GM21526 (cell line): ENCODE results near the gene VIPAS39.
A peak's percentile ranks its signal among the peaks of the same experiment; 100 is the strongest.
"Not testable (repeated sequence)": the region's sequence is repeated elsewhere in the genome, so short reads cannot be mapped to it uniquely, and the experiment has no call there.

Experiments used
- ATAC-seq: cut with Tn5 transposase; IDR thresholded peaks from one replicate; pipeline ENCODE4 v1.9.1; 2021; ENCODE audit warnings: moderate library complexity; ENCODE audit not compliant: unreplicated experiment, low FRiP score

The VIPAS39 gene

GRCh38 chr14:77473921-77474320 is 16.5 kb upstream of the VIPAS39 start:
- no peak for ATAC-seq

- no peak for ATAC-seq
Measured at GRCh38 chr14:77470224-77470870, 12.9 kb upstream of the VIPAS39 start.

- ATAC-seq: no peak
Measured at GRCh38 chr14:77469539-77469938, 12.1 kb upstream of the VIPAS39 start.

GRCh38 chr14:77469067-77469505 is 11.7 kb upstream of the VIPAS39 start:
- no peak for ATAC-seq

- no peak for ATAC-seq
Measured at GRCh38 chr14:77467801-77468200, 10.4 kb upstream of the VIPAS39 start.

- ATAC-seq: no peak
Measured at GRCh38 chr14:77459072-77459723, 1.8 kb upstream of the VIPAS39 start.

GRCh38 chr14:77458249-77458950 is 999 bp upstream of the VIPAS39 start:
- peak; percentile 14 for ATAC-seq

GRCh38 chr14:77457115-77457521 is 283 bp downstream of the VIPAS39 start:
- no peak for ATAC-seq

GRCh38 chr14:77455966-77456640 is 1.3 kb downstream of the VIPAS39 start:
- no peak for ATAC-seq

- ATAC-seq: no peak
Measured at GRCh38 chr14:77442196-77442595, 15.2 kb downstream of the VIPAS39 start.

GRCh38 chr14:77439861-77440260 is 17.5 kb downstream of the VIPAS39 start:
- no peak for ATAC-seq

- ATAC-seq: no peak
Measured at GRCh38 chr14:77438596-77438995, 18.8 kb downstream of the VIPAS39 start.

GRCh38 chr14:77436042-77436441 is 21.4 kb downstream of the VIPAS39 start:
- no peak for ATAC-seq

GRCh38 chr14:77426396-77426795 is 31.0 kb downstream of the VIPAS39 start:
- ATAC-seq: no peak

- no peak for ATAC-seq
Measured at GRCh38 chr14:77424862-77425261, 32.5 kb downstream of the VIPAS39 start.

GRCh38 chr14:77423423-77423822 is 34.0 kb downstream of the VIPAS39 start, which contains the start of gene NOXRED1:
Gene NOXRED1, minus strand, starts transcription at chr14:77423523. Its CDS starts 634 bp downstream, at chr14:77422889.
- no peak for ATAC-seq

GRCh38 chr14:77421201-77421600 is 36.2 kb downstream of the VIPAS39 start:
- ATAC-seq: no peak

- ATAC-seq: no peak
Measured at GRCh38 chr14:77416836-77417235, 40.6 kb downstream of the VIPAS39 start.

GRCh38 chr14:77416098-77416497 is 41.3 kb downstream of the VIPAS39 start:
- ATAC-seq: not testable (repeated sequence)

- not testable (repeated sequence) for ATAC-seq
Measured at GRCh38 chr14:77415403-77416030, 41.9 kb downstream of the VIPAS39 start.
